Astrocyte of the spinal cord (primary cell): ENCODE measurements around the gene CENPC.
A peak's percentile ranks its signal among the peaks of the same experiment; 100 is the strongest.

Experiments
- DNase-seq: peaks from one replicate; pipeline ENCODE4 v3.0.0; 2011; ENCODE audit warnings: low read depth, low spot score
- H3K4me3 ChIP-seq: 2 replicates; pipeline ENCODE4 v1.5.1; 2011; ENCODE audit warnings: low read depth, mild to moderate bottlenecking, low read length, moderate library complexity
- in situ Hi-C: cut with HindIII; loops from 2 replicates; pipeline ENCODE4 v1.10.0; 2017; ENCODE audit warnings: low sequenced_read_pairs
- TF ChIP-seq, protein P1 (sequence below): IDR thresholded peaks from 2 replicates; pipeline ENCODE4 v1.5.1; 2012; ENCODE audit warnings: low read depth, mild to moderate bottlenecking, low read length, inconsistent platforms

CENPC gene

DNA sequence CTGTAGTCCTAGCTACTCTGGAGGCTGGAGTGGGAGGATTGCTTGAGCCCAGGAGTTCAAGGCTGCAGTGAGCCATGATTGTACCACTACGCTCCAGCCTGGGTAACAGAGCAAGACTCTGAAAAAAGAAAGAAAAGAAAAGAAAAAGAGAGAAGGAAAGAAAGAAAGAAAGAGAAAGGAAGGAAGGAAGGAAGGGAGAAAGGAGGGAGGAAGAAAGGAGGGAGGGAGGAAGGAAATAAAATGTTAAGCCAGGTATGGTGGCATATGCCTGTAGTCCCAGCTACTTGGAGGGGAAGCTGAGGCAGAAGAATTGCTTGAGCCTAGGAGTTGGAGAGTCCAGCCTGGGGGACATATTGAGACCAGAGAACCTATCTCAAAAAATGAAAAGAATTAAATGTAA lies 25.2 kb upstream of the CENPC start:
- in situ Hi-C loops, result no loop called here
- no peak for DNase-seq
- TF ChIP-seq, protein P1, sequence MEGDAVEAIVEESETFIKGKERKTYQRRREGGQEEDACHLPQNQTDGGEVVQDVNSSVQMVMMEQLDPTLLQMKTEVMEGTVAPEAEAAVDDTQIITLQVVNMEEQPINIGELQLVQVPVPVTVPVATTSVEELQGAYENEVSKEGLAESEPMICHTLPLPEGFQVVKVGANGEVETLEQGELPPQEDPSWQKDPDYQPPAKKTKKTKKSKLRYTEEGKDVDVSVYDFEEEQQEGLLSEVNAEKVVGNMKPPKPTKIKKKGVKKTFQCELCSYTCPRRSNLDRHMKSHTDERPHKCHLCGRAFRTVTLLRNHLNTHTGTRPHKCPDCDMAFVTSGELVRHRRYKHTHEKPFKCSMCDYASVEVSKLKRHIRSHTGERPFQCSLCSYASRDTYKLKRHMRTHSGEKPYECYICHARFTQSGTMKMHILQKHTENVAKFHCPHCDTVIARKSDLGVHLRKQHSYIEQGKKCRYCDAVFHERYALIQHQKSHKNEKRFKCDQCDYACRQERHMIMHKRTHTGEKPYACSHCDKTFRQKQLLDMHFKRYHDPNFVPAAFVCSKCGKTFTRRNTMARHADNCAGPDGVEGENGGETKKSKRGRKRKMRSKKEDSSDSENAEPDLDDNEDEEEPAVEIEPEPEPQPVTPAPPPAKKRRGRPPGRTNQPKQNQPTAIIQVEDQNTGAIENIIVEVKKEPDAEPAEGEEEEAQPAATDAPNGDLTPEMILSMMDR, result no peak
- no peak overlapping the region for H3K4me3 ChIP-seq

DNA sequence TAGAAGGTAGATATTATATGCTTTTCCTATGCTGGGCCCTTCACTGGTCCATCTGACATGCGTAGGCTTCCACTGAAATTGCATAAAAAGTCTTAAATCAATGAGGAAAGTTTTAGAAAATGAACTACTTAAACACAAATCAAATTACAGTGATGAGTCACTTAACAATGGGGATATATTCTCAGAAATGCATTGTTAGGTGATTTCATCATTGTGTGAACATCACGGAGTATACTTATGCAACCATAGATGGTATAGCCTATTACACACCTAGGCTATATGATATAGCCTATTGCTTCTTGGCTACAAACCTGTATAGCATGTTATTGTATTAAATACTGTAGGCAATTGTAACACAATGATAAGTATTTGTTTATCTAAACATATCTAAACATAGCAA lies 23.5 kb upstream of the CENPC start:
- in situ Hi-C loops, result no loop called here
- TF ChIP-seq, protein P1, result no peak
- no peak for DNase-seq
- H3K4me3 ChIP-seq, result no peak overlapping the region

DNA sequence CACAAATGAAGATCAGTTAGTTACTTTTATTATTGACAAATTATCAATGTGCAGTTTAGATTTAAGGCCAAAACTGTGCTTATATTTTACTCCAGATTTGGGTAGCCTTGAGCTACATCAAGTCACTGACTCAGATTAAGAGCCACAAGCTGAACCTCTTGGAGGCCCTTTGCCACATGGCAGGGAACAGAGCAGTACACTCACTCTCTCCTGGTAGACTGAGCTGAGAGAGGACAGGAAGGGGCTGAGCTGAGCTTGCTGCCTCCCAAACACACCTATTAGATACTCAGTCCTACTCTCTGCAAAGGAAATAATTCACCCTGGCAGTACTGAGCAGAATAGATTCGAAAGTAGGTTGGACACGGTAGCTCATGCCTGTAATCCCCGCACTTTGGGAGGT lies 21.0 kb upstream of the CENPC start:
- no peak overlapping the region for H3K4me3 ChIP-seq
- in situ Hi-C loops, result no loop called here
- TF ChIP-seq, protein P1, result no peak
- DNase-seq, result no peak

DNA sequence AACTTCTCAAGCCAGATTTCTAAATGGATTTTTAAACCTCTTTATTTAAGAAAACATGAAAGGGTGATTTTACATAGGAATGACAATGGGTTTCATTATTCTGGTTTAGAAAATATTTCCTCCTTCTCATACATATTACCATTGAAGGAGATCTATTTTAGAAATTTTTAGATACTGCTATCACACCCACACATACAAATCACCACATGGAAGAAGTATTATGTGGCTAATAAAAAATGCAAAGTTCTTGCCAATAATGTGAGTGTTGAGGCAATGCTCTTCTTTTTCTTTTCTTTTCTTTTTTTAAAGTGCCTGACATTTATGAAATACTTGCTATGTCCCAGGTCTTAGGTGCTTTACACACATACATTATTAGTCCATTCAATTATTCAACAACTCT lies 20.0 kb upstream of the CENPC start:
- in situ Hi-C loops, result no loop called here
- H3K4me3 ChIP-seq, result no peak overlapping the region
- DNase-seq, result peak; percentile 12
- TF ChIP-seq, protein P1, result no peak

DNA sequence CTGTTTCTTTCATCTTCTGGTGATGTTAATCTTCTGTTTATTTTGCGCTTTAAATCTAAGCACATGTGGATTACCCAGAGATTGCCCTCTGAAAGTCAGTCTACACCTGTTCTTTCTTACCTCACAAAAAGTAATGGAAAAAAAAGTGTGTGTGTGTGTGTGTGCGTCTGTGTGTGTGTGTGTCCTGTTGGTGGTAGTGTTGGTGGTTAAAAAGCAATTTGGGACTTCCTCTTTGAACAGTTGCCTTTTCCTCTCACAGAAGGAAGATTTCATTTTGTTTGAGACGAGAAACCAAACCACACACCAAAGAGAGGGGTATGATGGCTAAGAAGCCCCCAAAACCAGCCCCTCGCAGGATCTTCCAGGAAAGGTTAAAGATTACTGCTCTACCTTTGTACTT lies 13.2 kb upstream of the CENPC start, which contains the start of gene STAP1:
TSS of gene STAP1 (plus strand) at position 235 of the 400 bp plus-strand sequence. CDS start at position 318, 83 bp downstream.
- in situ Hi-C loops, result no loop called here
- no peak for DNase-seq
- no peak within 1 kb of the TSS for H3K4me3 ChIP-seq
- TF ChIP-seq, protein P1, result no peak

DNA sequence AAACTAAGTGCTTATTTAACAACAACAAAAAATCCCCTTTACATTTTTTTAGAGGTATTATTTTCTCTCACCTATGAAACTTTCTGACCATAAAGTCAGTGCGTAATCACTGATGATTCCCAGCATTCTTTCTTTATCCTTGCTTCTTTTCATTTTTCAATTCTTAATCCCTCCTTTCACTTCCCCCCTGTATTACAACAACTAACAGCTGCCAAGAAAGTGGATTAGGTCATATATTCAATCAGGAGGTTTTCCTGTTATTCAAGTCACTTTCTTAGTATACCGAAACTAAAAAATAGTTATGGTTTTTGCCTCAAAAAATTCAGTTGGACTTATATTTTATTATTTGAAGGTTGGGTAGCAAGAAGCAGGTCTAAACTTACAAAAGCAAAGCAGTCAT lies 11.1 kb upstream of the CENPC start:
- in situ Hi-C loops, result no loop called here
- TF ChIP-seq, protein P1, result no peak

DNA sequence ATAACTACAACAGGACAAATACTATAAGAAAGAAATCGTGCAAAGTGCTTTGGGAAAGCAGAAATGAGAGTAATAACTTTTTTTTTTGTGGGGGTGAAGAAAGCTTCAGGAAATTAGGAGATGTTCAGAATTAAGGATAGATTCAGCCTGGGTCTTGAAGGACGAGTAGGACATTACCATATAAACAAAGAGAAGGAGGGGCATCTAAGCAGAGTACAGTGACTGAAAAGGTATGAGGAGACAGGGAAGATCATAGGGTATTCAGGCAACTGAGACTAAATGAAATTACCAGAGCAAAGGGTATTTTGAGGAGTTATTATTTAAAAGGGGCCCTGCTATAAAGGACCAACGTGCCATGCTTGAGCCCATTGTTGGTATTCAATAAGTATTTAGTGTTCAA lies 10.1 kb upstream of the CENPC start:
- no peak for DNase-seq
- H3K4me3 ChIP-seq, result no peak overlapping the region
- in situ Hi-C loops, result no loop called here
- TF ChIP-seq, protein P1, result no peak

More for the DNA sequence above, 11.1 kb upstream of the CENPC start:
- DNase-seq, result no peak
- H3K4me3 ChIP-seq, result no peak overlapping the region
